GM15510 (cell line): ENCODE data around the gene CCSER1.

Experiments used
- POLR2A ChIP-seq: IDR thresholded peaks from 3 replicates; pipeline ENCODE4 v1.6.1; 2011; ENCODE audit warnings: borderline replicate concordance; ENCODE audit not compliant: insufficient read length; ENCODE audit errors: extremely low read depth

Gene CCSER1

DNA sequence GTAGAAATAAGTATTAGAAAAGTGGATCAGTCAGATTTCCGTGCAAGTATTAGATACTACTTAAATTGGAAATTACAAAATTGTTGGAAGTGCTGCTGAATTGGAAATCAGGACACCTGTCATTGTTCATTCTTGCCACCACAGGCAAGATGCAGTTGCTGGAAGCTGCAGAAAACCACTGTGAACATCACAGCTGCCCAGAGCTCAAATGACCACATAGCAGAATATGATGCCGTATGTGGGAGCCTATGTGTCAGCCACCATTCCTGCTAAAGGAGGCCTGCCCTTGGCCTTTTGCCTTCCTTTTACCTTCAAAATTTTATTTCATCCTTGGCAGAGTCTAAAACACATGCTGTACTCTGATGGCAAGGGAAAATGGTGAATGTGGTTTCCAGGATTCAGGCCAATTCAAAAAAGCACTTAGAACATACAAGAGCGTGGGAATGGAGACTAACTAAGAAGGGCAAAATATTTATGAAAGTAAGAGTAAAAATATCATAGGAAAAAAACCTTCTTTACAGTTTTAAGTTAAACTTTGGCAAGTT, 1171.0 kb downstream of the CCSER1 start:
- no peak for TF ChIP-seq POLR2A

GRCh38 chr4:91298824-91299223, 1171.6 kb downstream of the CCSER1 start:
- no peak for TF ChIP-seq POLR2A

DNA sequence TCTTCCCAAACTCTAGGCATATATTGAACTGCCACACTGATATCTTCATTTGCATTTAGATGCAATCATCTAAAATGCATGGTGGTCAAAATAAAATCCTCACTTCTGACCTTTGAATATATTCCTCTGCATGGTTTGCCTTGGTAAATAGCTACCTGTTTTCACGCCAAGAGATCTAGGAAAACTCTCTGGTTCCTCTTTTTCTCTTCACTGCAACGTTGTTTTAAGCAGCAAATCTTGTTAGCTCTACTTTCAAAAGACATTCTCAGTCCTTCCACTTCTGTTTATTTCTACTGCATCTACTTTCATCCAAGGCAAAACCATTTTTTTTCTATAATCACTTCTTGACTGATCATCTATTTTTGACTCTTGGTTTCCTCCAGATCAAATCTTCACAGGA, 1174.9 kb downstream of the CCSER1 start:
- no peak for TF ChIP-seq POLR2A

- TF ChIP-seq POLR2A = no peak
Measured at GRCh38 chr4:91304292-91304691, 1177.1 kb downstream of the CCSER1 start.

- no peak for TF ChIP-seq POLR2A
Measured at GRCh38 chr4:91317434-91317833, 1190.2 kb downstream of the CCSER1 start.

GRCh38 chr4:91319556-91320268, 1192.5 kb downstream of the CCSER1 start:
- TF ChIP-seq POLR2A = no peak

DNA sequence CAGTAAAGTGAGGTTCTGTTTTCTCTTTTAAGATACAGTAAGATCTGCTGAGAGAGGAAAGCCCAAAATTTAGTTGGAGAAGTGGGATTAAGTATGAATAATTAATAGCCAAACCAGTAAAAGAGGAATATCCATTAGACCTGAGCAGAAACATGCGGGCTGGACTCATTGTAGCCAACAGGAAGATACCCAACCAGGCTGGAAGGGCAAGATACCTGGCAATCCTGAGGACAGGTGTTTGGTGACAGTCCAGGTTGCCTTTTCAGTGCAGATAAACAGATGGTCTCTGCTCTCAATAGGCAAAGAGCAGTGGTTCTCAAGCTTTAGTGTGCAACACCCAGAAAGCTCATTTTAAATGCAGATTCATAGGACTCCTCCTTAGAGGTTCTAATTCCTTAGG, 1195.8 kb downstream of the CCSER1 start:
- no peak for TF ChIP-seq POLR2A

- TF ChIP-seq POLR2A = no peak
Measured at GRCh38 chr4:91325495-91325894, 1198.3 kb downstream of the CCSER1 start.

- TF ChIP-seq POLR2A = no peak
Measured at GRCh38 chr4:91330555-91331137, 1203.5 kb downstream of the CCSER1 start.

DNA sequence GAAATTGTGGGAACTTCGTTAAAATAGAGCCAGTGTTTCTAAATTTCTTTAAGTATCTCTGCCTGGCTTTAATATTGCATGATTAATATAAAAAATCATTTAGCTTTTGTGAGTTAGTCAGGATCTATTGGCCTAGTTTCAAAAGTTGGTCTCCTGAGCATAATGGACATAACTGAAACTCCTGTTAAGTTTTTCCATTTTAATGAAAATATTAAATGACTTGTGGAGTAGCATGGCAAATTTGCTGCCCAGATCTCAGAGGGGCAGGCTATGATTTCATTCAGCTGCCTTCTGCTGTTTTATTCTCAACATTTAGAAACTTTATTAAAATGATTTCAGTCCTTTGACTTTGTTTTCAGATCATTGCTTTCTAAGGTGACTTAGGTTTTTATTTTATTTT, 1213.6 kb downstream of the CCSER1 start:
- TF ChIP-seq POLR2A = no peak

DNA sequence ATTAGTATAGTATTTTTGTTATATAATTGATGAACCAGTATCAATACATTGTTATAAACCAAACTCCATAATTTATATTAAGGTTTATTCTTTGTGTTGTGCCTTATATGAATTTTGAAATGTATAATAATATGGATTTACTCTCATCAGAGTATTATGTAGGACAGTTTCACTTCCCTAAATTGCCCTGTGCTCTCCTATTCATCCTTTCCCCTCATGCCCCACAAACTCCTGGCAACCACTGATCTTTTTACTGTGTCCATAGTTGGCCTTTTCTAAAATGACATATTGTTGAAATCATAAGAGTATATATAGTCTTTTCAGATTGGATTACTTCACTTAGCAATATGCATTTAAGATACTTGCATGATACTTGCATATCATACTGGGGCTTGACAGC, 1218.4 kb downstream of the CCSER1 start:
- no peak for TF ChIP-seq POLR2A

DNA sequence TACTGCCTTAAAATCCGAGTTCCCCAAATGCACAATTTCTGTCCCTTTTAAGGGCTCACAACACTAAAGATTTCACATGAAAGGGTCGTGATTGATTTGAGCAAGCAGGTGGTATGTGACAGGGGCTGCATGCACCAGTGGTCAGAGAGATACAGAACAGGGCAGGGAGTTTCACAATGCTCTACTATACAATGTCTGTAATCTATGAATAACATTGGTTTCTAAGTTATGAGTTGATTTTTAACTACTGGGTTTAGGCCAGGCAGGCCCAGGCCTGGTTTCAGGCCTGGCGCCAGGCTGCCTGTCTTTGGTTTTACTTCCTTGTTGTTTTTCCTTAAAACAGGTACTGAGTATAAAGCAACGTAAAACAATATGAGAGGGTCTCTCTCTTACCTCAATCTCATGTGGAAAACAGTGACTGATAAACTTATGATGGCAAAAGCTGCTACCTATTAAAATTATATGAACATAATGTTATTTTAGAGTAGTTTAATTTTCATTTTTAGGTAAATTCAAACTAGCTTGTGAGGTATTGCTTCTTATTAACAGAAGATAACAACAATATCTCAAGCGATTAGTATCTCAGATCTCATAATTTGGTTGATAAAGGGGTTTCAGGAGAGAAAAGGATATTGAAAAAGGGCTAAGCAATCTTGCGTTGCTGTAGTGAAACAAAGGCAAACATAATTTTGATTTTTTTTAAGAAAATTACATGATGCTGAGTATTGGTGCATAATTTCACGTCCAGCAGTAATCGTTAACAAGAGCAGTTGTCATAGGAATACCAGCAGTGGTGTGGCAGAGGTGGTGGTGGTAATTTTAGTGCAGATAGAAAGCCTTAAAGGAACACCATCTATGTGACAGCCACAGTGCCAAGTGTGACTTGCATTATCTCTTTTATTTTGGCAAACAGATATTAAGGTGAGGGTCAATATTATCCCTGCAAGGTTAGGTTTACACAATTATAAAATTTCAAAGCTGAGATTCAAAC, 1232.1 kb downstream of the CCSER1 start:
- TF ChIP-seq POLR2A = no peak

GRCh38 chr4:91362125-91362524, 1234.9 kb downstream of the CCSER1 start:
- TF ChIP-seq POLR2A = no peak

- no peak for TF ChIP-seq POLR2A
Measured at GRCh38 chr4:91366554-91366953, 1239.4 kb downstream of the CCSER1 start.

GRCh38 chr4:91369116-91369515, 1241.9 kb downstream of the CCSER1 start:
- TF ChIP-seq POLR2A = no peak
